DOHH2 (cell line): ENCODE measurements around the gene TMEM176A.

Source experiments
- H3F3A ChIP-seq: fragments of 200-600 bp; sonication (generic), shearing (Covaris generic); 2 replicates; pipeline ENCODE4 v1.6.0; 2016; ENCODE audit warnings: antibody characterized with exemption, mild to moderate bottlenecking; ENCODE audit not compliant: control insufficient read depth, insufficient read depth
- H3K27ac ChIP-seq: fragments of 200-600 bp; sonication (generic); 2 replicates; pipeline ENCODE4 v1.5.1; 2014; ENCODE audit warnings: low read depth, mild to moderate bottlenecking, low read length, moderate library complexity
- H3K27me3 ChIP-seq: fragments of 200-600 bp; sonication (generic); 2 replicates; pipeline ENCODE4 v1.6.1; 2014; ENCODE audit warnings: mild to moderate bottlenecking, low read length, mixed read lengths; ENCODE audit not compliant: control insufficient read depth
- H3K36me3 ChIP-seq: fragments of 200-600 bp; sonication (generic); 2 replicates; pipeline ENCODE4 v1.6.1; 2014; ENCODE audit warnings: mild to moderate bottlenecking, low read length, moderate library complexity, mixed read lengths; ENCODE audit not compliant: control insufficient read depth
- H3K4me1 ChIP-seq: fragments of 200-600 bp; sonication (generic); 2 replicates; pipeline ENCODE4 v1.6.1; 2014; ENCODE audit warnings: mild to moderate bottlenecking, low read length, mixed read lengths; ENCODE audit not compliant: control insufficient read depth
- H3K4me2 ChIP-seq: fragments of 200-600 bp; sonication (generic); 2 replicates; pipeline ENCODE4 v1.6.0; 2014; ENCODE audit warnings: mild to moderate bottlenecking, low read length, moderate library complexity
- H3K4me3 ChIP-seq: fragments of 200-600 bp; sonication (generic); 2 replicates; pipeline ENCODE4 v1.5.1; 2014; ENCODE audit warnings: mild to moderate bottlenecking, low read length, mixed read lengths
- H3K79me2 ChIP-seq: fragments of 200-600 bp; sonication (generic); 2 replicates; pipeline ENCODE4 v1.6.1; 2014; ENCODE audit warnings: mild to moderate bottlenecking, low read length, mixed read lengths; ENCODE audit not compliant: control insufficient read depth
- H3K9me2 ChIP-seq: fragments of 200-600 bp; sonication (generic); replicated peaks from 2 replicates; pipeline ENCODE4 v1.6.1; 2014; ENCODE audit warnings: mild to moderate bottlenecking, low read length, mixed read lengths; ENCODE audit not compliant: control insufficient read depth
- H3K9me3 ChIP-seq: fragments of 200-600 bp; sonication (generic); 2 replicates; pipeline ENCODE4 v1.6.1; 2014; ENCODE audit warnings: antibody characterized with exemption, low read length, mixed read lengths; ENCODE audit not compliant: control insufficient read depth, insufficient read depth
- H4K20me1 ChIP-seq: fragments of 200-600 bp; sonication (generic); 2 replicates; pipeline ENCODE4 v1.6.0; 2014; ENCODE audit warnings: low read depth, mild to moderate bottlenecking, antibody characterized with exemption, low read length, moderate library complexity; ENCODE audit not compliant: control insufficient read depth, insufficient read depth
- CTCF ChIP-seq: fragments of 200-600 bp; sonication (generic); IDR thresholded peaks from one replicate; pipeline ENCODE4 v1.5.1; 2014; ENCODE audit warnings: antibody characterized with exemption, mild to moderate bottlenecking, low read depth, low read length; ENCODE audit not compliant: poor library complexity, severe bottlenecking
- EZH2phosphoT487 ChIP-seq: fragments of 200-600 bp; sonication (generic); IDR thresholded peaks from 2 replicates; pipeline ENCODE4 v1.6.1; 2017; ENCODE audit warnings: borderline replicate concordance, mild to moderate bottlenecking, antibody characterized with exemption, low read length, moderate library complexity, mixed read lengths

Gene TMEM176A

GRCh38 chr7:150753826-150754603, 46.6 kb upstream of the TMEM176A start:
- TF ChIP-seq EZH2phosphoT487 = no peak
- peak; percentile 71 for TF ChIP-seq CTCF
- no peaks in the 10 kb centered on the region for H4K20me1 ChIP-seq
- H3K9me3 ChIP-seq = no peaks in the 10 kb centered on the region
- no peaks in the 10 kb centered on the region for H3K79me2 ChIP-seq
- no peaks in the 10 kb centered on the region for H3K9me2 ChIP-seq
- H3K27ac ChIP-seq = no peak overlapping the region
- H3K4me2 ChIP-seq = no peak overlapping the region
- no peaks in the 10 kb centered on the region; the same call in 1 of the 2 replicates for H3K27me3 ChIP-seq
- H3F3A ChIP-seq = no peaks in the 10 kb centered on the region
- H3K36me3 ChIP-seq = no peaks in the 10 kb centered on the region
- no peak overlapping the region for H3K4me3 ChIP-seq
- no peaks in the 10 kb centered on the region for H3K4me1 ChIP-seq

GRCh38 chr7:150754951-150755350, 45.6 kb upstream of the TMEM176A start:
- Histone ChIP-seq H3K9me3 (no peaks in the 10 kb centered on the region), H3K4me3 (no peak overlapping the region), H3K79me2 (no peaks in the 10 kb centered on the region), H3K27me3 (no peaks in the 10 kb centered on the region; the same call in 1 of the 2 replicates), H3K4me2 (no peak overlapping the region), H3K4me1 (no peaks in the 10 kb centered on the region), H3F3A (no peaks in the 10 kb centered on the region), H3K36me3 (no peaks in the 10 kb centered on the region), H3K9me2 (no peaks in the 10 kb centered on the region), H4K20me1 (no peaks in the 10 kb centered on the region), H3K27ac (no peak overlapping the region)
- no peak for TF ChIP-seq CTCF
- TF ChIP-seq EZH2phosphoT487 = no peak

GRCh38 chr7:150755473-150756099, 45.0 kb upstream of the TMEM176A start:
- Histone ChIP-seq H3K4me2 (no peak overlapping the region), H3K9me3 (no peaks in the 10 kb centered on the region), H3K79me2 (no peaks in the 10 kb centered on the region), H3K36me3 (no peaks in the 10 kb centered on the region), H3K27ac (no peak overlapping the region), H3K9me2 (no peaks in the 10 kb centered on the region), H4K20me1 (no peaks in the 10 kb centered on the region), H3K27me3 (no peaks in the 10 kb centered on the region; the same call in 1 of the 2 replicates), H3K4me1 (no peaks in the 10 kb centered on the region), H3K4me3 (no peak overlapping the region), H3F3A (no peaks in the 10 kb centered on the region)
- TF ChIP-seq EZH2phosphoT487 = no peak
- no peak for TF ChIP-seq CTCF
